Bronchial epithelial cell (primary cell): ENCODE data around the gene YWHAG. TPM values are rescaled to one million over a fixed set of nuclear protein-coding genes. Genes with fewer than 3 reads are reported as not detected.

ENCODE experiments used
- DNase-seq: peaks from one replicate; pipeline ENCODE4 v3.0.0-alpha.2; 2010; ENCODE audit warnings: low read depth
- FAIRE-seq: peaks from 2 replicates; lab custom pipeline; 2011; peaks lifted over from hg19 to GRCh38; lab: Jason Lieb, UNC
- H3K27me3 ChIP-seq: 2 replicates; pipeline ENCODE4 v1.5.1; 2011; ENCODE audit warnings: low read length; ENCODE audit not compliant: control insufficient read depth, insufficient read depth
- H3K36me3 ChIP-seq: 2 replicates; pipeline ENCODE4 v1.5.1; 2011; ENCODE audit warnings: low read length; ENCODE audit not compliant: control insufficient read depth, insufficient read depth
- H3K4me3 ChIP-seq: 2 replicates; pipeline ENCODE4 v1.5.1; 2011; ENCODE audit warnings: mild to moderate bottlenecking, low read depth, low read length, control low read depth
- total RNA-seq: library from RNA; depleted of rRNA; stranded (reverse); fragments of >200 nt; gene quantifications from 2 replicates; pipeline ENCODE4 v1.2.1, GENCODE V29; 2014
- TF ChIP-seq, protein P1 (sequence below): IDR thresholded peaks from 2 replicates; pipeline ENCODE4 v1.5.1; 2011; ENCODE audit warnings: mild to moderate bottlenecking, moderate library complexity, low read length, control low read depth, inconsistent platforms; ENCODE audit not compliant: insufficient read depth, severe bottlenecking

YWHAG gene
- total RNA-seq, 1 donor from 2014 or later: 112 TPM

DNA sequence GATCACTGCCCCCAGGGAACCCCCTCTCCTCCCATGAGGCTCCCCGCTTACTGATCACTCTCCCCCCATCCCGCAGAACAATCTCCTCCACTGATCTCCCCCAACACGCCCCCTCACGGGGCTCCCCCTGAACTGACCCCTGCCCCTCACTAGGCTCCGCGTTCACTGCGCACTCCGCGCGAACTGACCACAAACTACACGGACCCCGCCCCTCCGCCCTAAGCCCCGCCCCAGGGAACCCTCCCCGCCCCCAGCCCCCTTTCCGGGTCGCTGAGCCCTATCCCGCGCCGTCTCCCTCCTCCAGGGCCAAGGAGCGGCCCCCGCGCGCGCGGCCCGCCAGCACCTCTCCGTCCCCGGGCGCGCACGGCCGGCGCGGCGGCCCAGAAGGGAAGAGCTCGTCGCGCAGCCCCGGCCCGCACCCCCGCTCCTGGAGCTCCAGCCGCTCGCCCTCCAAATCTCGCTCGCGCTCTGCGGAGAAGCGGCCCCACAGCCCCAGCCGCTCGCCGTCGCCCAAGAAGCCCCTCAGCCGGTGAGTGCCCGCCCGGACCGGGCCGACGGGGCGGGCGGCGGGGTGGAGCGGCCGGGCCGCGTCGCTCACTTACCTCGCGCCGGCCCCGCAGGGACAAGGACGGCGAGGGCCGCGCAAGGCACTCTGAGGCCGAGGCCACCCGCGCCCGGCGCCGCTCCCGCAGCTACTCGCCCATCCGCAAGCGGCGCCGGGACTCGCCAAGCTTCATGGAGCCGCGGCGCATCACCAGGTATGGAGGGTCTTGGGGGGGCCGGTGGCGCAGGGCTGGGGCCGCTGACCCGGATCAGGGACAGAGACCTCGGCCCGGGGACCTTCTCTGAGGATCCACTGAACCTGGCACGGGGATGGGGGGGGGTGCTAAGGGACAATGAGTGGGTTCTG, 76.2 kb downstream of the YWHAG start:
- TF ChIP-seq, protein P1, sequence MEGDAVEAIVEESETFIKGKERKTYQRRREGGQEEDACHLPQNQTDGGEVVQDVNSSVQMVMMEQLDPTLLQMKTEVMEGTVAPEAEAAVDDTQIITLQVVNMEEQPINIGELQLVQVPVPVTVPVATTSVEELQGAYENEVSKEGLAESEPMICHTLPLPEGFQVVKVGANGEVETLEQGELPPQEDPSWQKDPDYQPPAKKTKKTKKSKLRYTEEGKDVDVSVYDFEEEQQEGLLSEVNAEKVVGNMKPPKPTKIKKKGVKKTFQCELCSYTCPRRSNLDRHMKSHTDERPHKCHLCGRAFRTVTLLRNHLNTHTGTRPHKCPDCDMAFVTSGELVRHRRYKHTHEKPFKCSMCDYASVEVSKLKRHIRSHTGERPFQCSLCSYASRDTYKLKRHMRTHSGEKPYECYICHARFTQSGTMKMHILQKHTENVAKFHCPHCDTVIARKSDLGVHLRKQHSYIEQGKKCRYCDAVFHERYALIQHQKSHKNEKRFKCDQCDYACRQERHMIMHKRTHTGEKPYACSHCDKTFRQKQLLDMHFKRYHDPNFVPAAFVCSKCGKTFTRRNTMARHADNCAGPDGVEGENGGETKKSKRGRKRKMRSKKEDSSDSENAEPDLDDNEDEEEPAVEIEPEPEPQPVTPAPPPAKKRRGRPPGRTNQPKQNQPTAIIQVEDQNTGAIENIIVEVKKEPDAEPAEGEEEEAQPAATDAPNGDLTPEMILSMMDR: no peak
- peaks cover 17% of the 10 kb centered on the region for H3K27me3 ChIP-seq
- peak overlapping the region; percentile 23 for H3K4me3 ChIP-seq
- FAIRE-seq: no peak
- H3K36me3 ChIP-seq: no peaks in the 10 kb centered on the region
- DNase-seq: no peak

DNA sequence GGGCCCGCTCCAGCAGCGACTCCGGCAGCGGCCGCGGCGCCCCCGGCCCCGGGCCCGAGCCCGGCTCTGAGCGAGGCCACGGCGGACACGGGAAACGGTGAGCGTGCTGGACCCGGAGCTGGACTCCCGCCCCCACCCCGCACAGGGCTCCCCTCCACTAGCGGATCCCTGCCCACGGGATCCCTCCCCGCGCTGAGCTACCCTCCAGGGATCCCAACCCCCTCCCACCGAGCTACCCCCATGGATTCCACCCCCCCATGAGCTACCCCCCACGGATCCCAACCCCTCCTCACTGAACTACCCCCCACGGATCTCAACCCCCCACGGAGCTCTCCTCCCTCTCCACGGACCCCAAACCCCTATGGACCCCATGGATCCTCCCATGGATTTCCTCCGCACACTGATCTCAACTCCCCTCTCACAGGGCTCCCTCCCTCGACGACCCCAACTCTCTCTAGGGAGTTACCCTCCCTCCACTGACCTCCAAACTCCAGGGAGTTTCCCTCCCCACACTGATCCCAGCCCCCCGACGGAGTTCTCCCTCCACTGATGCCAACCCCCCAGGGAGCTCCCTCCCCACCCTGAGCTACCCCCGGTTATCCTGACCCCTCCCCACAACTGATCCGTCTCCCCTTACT, 77.0 kb downstream of the YWHAG start:
- TF ChIP-seq, protein P1: no peak
- Histone ChIP-seq H3K4me3 (peak overlapping the region; percentile 18), H3K27me3 (peaks cover 17% of the 10 kb centered on the region), H3K36me3 (no peaks in the 10 kb centered on the region)
- FAIRE-seq: no peak
- no peak for DNase-seq

DNA sequence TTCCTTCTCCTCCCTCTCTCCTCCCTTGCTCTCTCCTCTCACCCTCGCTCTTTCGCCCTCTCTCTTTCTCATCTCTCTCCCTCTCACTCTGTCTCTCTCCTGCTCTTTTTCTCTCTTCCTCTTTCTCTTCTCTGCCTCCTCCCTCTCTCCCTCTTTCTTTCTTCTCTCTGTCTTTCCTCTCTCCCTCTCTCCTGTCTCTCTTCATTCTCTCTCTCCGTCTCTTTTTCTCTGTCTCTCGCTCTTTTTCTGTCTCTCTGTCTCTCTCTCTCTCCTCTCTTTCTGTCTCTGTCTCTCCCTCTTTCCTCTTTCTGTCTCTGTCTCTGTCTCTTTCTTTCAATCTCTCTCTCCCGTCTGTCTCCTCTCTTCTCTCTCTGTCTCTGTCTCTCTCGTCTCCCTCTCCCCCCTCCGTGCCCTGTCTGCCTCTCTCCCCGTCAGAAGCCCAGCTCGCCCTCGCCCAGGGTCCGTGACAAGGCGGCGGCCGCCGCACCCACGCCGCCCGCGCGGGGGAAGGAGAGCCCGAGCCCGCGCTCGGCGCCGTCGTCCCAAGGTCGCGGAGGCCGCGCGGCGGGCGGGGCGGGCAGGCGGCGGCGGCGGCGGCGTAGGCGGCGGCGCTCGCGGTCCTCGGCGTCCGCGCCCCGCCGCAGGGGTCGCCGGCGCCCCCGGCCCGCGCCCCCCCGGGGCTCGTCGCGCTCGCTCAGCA, 77.6 kb downstream of the YWHAG start:
- FAIRE-seq (no peak), DNase-seq (no peak)
- peaks cover 19% of the 10 kb centered on the region for H3K27me3 ChIP-seq
- peak overlapping the region; percentile 18 for H3K4me3 ChIP-seq
- TF ChIP-seq, protein P1: no peak
- no peaks in the 10 kb centered on the region for H3K36me3 ChIP-seq

DNA sequence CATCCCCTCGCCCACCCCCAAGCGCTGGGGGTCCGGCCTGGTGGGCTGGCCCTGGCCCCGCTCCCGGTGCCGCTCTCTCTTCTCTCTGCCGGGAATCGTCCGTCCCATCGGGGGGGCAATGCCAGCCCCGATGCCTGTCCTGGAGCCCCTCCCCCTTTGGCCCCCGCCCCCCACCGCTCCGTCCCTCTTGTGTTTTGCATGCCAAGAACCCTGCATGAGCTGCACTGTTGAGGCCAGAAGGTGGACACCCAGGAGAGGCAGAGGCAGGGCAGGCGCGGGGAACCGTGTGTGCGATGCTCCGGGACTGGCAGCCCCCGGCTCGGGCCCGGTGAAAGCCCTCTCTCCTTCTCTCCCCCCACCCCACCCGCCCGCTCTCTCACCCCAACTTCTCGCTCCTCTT, 78.4 kb downstream of the YWHAG start:
- H3K4me3 ChIP-seq: no peak overlapping the region
- no peak for DNase-seq
- TF ChIP-seq, protein P1: no peak
- H3K27me3 ChIP-seq: peaks cover 19% of the 10 kb centered on the region
- FAIRE-seq: no peak
- H3K36me3 ChIP-seq: no peaks in the 10 kb centered on the region

DNA sequence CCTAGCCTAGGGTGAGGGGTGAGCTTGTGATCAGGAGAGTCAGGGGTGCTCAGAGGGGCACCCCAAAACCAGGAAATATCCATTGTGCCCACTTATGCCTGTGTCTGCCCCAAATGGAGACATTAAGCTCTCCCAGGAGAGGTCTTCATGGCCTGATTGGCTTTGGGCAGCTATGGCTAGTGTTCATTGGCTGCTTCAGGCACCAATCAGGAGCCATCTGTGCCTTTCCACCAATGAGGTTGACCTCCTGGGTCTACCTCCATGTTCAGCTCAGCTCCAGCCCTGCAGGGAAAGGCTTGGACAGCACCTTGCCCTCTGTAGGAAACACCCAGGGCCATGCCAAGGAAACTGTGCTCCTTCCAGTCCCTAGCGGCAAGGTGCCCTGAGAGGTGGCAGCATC, 80.3 kb downstream of the YWHAG start:
- FAIRE-seq: no peak
- Histone ChIP-seq H3K27me3 (peaks cover 24% of the 10 kb centered on the region), H3K4me3 (no peak overlapping the region), H3K36me3 (no peaks in the 10 kb centered on the region)
- DNase-seq: no peak
- TF ChIP-seq, protein P1: no peak

Other genes starting within 250 kb of the YWHAG start
- 0.26 and 0.51 TPM in 2 replicates for gene SRRM3, start 157.1 kb downstream of the YWHAG start, total RNA-seq
- 36.1 and 164 TPM in 2 replicates for gene HSPB1, start 56.3 kb downstream of the YWHAG start, total RNA-seq
- 0.79 and 1.3 TPM in 2 replicates for gene SSC4D, start 50.7 kb upstream of the YWHAG start, total RNA-seq
- gene ZP3, start 66.0 kb upstream of the YWHAG start, total RNA-seq: 12.8 and 26.1 TPM in 2 replicates
- 10.8 and 13.2 TPM in 2 replicates for gene DTX2, start 102.7 kb upstream of the YWHAG start, total RNA-seq
- gene UPK3B, start 151.6 kb upstream of the YWHAG start, total RNA-seq: 0.26 and 2.6 TPM in 2 replicates
- not detected in 2 replicates for gene SPDYE16, start 184.3 kb upstream of the YWHAG start, total RNA-seq